ENCODE measurements around the gene AHR.

Gene AHR

GRCh38 chr7:17305387-17306171 is 7.1 kb downstream of the AHR start:
- FAIRE-seq = no peak

DNA sequence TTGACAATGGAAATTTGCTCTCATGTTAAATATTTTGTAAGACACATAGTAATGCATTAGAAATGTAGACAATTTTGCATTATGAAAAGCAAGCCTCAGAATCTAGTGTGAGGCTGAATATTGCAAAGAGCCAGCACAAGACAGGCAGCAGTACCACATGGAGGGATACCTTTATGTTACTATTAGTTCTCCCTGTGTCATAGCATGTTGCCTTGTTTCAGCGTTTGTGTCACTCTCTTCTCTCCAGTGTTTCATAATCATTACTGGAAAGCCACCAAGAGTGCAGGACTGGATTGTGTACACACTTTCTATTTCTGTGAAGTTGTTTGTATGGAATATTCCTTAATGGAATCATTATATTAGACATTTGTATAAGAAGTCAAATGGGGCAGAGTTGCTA is 8.5 kb downstream of the AHR start:
- FAIRE-seq = no peak

- FAIRE-seq = no peak
Observed at GRCh38 chr7:17307558-17307957, 9.1 kb downstream of the AHR start.

GRCh38 chr7:17307969-17308648 is 9.7 kb downstream of the AHR start:
- no peak for FAIRE-seq

- FAIRE-seq = no peak
Observed at GRCh38 chr7:17311194-17311593, 12.7 kb downstream of the AHR start.

DNA sequence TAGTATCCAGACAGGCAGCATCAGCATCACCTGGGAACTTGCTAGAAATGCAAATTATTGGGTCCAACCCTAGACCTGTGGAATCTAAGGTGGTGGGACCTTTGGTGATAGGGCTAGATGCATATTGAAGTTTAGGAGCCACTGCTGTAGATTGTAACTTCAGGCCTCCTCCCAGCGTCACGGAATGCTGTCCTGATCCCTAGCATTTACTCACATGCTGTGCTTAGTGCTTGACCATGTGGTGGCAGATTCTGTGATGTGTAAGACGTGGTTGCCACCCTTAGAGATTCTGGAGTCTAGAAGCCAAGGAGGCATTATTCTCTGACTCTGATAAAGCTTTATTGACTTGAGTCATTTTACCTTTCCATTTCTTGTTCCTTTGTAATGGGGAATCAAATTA is 13.5 kb downstream of the AHR start:
- no peak for FAIRE-seq

- FAIRE-seq = no peak
Observed at GRCh38 chr7:17312641-17313040, 14.2 kb downstream of the AHR start.

- FAIRE-seq = no peak
Observed at GRCh38 chr7:17313194-17313593, 14.7 kb downstream of the AHR start.

GRCh38 chr7:17315974-17316373 is 17.5 kb downstream of the AHR start:
- no peak for FAIRE-seq

GRCh38 chr7:17318146-17318545 is 19.7 kb downstream of the AHR start:
- no peak for FAIRE-seq

DNA sequence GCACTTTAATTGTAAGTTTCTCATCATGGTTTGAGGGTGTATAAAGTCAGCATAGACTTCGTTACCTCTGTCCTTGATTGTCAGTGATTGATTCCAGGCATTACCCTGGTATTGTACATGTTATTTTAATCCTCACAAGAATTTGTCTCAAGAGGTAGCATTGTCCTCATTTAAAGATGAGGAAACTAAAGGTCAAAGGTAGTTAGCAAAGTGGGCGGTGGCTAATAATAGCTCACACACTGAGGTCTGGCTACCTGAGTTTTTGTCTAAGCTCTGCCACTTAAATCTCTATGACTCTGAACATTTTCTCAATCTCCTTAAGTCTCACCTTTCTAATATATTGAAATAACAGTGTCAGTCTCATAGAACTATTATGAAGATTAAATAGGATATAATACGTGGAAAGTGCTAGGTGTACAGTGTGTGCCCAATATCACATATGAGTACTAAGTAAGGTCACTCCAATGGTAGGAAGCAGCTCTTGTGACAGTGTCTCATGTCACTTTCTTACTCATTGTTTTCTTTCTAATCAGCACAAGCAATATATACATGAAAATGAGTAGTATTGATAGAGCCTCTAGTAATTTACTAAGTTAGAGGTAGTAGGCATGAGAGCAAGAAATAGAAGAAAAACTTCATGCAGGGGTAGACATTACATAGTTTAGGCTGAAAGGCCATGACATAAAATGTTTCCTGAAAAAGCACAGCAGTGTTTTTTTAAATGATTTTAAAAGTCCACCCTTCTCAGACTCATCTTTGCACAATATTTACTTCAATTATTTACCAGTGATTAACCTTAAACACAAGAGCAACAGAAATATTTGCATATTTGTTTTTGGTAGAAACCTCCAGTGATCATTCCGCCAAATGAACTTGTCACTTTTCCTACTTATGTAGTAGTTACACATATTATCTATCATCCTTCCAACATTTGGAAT is 21.0 kb downstream of the AHR start:
- FAIRE-seq = no peak

DNA sequence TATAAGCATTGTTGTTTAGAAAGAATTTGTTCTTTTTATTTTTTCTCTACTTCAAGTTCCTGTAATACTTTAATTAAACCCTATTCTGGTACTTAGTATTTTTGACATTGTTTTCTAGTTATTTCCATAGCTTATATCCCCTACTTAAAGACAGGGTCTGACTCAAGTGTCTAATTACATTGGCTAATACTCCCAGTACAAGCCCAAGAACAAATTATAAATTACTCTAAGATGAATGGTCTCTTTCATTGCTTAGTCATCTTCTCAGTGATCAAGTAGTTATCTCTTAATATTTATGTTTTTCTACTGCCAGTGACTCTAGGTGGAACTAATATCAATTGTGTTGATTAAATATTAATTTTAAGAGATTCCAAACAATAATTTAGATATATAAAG is 21.6 kb downstream of the AHR start:
- no peak for FAIRE-seq

GRCh38 chr7:17320657-17321056 is 22.2 kb downstream of the AHR start:
- FAIRE-seq = no peak

DNA sequence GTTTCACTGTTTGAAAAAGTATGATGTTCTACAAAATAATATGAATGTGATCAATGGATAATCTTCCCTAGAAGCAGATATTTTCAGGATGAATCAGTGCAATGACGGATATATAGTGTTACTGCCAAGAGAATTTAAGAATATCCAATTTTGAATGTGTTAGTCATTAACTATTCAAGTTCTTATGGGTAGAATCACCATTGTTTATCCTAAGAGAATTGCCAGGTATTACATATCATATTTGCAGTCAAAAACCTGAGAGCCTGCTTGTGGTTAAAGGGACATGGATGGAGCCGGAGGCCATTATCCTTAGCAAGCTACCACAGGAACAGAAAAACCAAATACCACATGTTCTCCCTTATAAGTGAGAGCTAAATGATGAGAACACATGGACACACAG is 26.9 kb downstream of the AHR start:
- FAIRE-seq = no peak

- FAIRE-seq = no peak
Observed at GRCh38 chr7:17326378-17326777, 27.9 kb downstream of the AHR start.

- FAIRE-seq = no peak
Observed at GRCh38 chr7:17328641-17329040, 30.2 kb downstream of the AHR start.

DNA sequence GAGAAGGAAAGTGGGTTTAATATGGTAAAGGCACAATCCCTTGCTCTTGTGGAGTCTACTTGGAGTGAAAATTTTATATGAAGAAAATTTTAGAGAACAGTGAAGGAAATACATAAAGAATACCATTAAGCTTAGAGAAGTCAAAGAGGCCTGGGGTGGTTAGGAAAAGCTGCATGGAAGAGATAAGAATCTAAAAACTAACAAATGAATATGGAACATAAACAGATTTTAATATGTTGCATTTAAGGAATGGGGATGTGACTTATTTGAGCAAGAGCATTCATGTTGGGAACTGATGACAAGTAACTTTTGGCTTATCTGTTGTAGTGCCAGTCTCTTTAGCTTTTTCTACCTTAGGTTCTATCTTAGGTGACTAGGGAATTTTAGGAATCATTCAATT is 31.0 kb downstream of the AHR start:
- no peak for FAIRE-seq

GRCh38 chr7:17331891-17332501 is 33.5 kb downstream of the AHR start:
- peak; percentile 10 for FAIRE-seq

DNA sequence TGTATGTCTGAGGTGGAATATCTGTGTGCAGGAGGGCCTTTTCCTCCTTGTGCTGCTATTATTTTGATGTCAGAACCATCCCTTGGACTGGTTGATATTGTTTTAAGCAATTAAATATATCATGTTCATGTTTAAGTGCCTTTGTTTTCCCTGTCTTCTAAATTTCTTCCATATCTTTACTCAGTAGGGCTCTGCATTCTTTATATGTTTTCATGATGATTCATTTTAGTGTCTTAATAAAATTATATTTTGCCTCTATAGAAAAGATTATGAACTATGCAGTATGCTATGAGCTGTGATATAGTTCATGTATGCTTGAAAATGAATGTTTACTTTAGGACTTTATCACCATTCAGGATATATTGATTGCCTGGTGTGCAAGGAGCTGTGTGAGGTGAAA is 34.8 kb downstream of the AHR start:
- no peak for FAIRE-seq

- no peak for FAIRE-seq
Observed at GRCh38 chr7:17336168-17336567, 37.7 kb downstream of the AHR start.

DNA sequence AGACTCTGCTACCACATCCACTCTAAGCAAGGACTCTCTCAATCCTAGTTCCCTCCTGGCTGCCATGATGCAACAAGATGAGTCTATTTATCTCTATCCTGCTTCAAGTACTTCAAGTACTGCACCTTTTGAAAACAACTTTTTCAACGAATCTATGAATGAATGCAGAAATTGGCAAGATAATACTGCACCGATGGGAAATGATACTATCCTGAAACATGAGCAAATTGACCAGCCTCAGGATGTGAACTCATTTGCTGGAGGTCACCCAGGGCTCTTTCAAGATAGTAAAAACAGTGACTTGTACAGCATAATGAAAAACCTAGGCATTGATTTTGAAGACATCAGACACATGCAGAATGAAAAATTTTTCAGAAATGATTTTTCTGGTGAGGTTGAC is 40.7 kb downstream of the AHR start:
- FAIRE-seq = no peak

GRCh38 chr7:17339952-17340351 is 41.5 kb downstream of the AHR start:
- no peak for FAIRE-seq

DNA sequence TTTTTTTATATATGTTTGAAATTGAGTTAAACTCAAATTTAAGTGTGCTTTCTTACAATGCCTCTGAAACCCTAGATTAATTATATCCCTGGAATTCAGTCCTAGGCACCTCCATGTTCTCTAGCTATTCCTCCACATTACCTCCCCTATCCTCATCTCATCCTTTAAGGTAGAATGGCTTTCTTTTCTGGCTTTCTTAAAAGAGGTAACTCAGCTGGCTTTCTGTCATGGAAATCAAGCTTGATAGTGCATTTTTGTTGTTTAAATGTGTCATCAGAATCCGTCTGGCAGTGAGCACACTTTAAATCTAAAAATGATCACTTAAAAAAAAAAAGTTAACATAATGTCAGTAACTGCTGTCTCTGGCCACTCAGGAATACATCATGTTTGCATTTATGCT is 42.2 kb downstream of the AHR start:
- no peak for FAIRE-seq
